ENCODE data around the gene CSRP3.

GRCh38 chr11:19220903-19221724 is 19.3 kb upstream of the CSRP3 start:
- no peak for TF ChIP-seq EZH2 (IDR thresholded peaks at IDR 0.05; ENCODE audit: borderline replicate concordance, low read depth, low read length, severe bottlenecking)
- TF ChIP-seq POLR2AphosphoS5 (IDR thresholded peaks at IDR 0.05; ENCODE audit: insufficient read depth, low read depth, low read length), result no peak
- TF ChIP-seq CTCF (IDR thresholded peaks at IDR 0.05; ENCODE audit: extremely low read depth in 1 of 2, insufficient read depth in 1 of 2, low read depth in 1 of 2, low read length in 2 of 2), result no peak
- TF ChIP-seq FOS (IDR thresholded peaks at IDR 0.05; ENCODE audit: borderline replicate concordance, insufficient read depth, low read length), result no peak
- TF ChIP-seq MAX (IDR thresholded peaks at IDR 0.05; ENCODE audit: insufficient read depth, insufficient read length), result no peak

Data from endothelial cell of umbilical vein (primary cell).